Activated CD4-positive, CD25-positive, alpha-beta regulatory T cell (primary cell): Measurements from ENCODE around the gene NHLH1.

Experiments used
- DNase-seq, 4 experiments: peaks; one replicate each; lab custom pipeline; 2025; lab: John Stamatoyannopoulos, UW

The NHLH1 gene

DNA sequence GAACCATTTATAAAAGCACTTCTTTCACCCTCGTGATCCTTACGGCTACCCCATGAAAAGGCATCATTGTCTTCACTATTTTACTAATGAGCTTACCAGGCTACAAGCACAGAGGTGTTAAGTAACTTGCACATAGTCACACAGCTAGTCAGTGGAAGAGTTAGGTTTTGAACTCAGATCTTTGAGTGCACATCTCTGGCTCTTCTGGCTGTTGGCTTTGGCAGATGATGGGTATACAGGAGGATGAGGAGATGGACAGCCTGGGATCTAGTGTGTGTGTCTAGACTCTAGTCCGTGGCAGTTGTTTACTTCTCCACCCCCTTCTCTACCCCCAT is 45.1 kb downstream of the NHLH1 start:
- no peak for DNase-seq

- no peak for DNase-seq
These were observed 46.8 kb downstream of the NHLH1 start for GRCh38 chr1:160413716-160414115.

DNA sequence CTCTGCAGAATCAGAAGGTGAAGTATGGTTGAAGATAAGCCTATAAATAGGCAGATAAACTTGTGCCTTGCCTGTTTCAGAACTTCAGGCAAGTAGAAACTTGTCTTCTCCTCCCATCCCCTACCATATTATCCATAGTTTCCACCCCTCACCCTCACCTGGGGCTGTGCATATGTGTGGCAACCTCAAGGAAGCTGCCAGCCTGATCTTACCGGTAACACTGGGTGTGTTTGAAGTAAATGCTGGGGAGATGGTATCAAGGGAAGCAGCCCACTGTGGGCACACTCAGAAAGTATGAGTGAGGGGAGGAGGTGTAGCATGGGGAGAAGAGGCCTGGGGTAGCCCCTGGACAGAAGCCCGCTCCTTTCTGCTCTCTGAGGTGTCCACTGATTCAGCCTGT is 48.0 kb downstream of the NHLH1 start:
- DNase-seq, result no peak

GRCh38 chr1:160415696-160416290 is 48.9 kb downstream of the NHLH1 start:
- DNase-seq, result no peak

- DNase-seq, result no peak
These were observed 49.5 kb downstream of the NHLH1 start for GRCh38 chr1:160416369-160416768.

DNA sequence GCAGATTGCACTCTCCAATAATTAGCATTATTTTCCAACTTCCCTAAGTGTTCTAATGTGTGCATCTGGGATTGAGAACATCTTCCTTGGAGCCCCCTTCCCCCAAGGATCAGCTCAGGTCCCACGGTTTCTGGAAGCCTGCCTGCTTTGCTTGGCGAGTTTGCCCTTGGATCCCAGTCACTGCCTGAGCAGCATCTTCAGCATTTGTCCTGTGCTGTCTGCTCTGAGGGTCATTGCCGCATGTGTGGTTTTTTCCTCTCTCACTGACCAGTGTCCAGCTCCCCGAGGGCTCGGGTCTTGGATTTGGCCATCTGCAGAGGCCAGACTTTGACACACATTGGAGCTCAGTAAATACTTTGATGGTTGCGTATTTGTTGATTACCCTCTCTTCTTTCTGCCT is 51.6 kb downstream of the NHLH1 start:
- no peak for DNase-seq

- no peak for DNase-seq
These were observed 52.4 kb downstream of the NHLH1 start for GRCh38 chr1:160419150-160419837.

GRCh38 chr1:160419838-160420169 is 52.9 kb downstream of the NHLH1 start:
- no peak for DNase-seq

DNA sequence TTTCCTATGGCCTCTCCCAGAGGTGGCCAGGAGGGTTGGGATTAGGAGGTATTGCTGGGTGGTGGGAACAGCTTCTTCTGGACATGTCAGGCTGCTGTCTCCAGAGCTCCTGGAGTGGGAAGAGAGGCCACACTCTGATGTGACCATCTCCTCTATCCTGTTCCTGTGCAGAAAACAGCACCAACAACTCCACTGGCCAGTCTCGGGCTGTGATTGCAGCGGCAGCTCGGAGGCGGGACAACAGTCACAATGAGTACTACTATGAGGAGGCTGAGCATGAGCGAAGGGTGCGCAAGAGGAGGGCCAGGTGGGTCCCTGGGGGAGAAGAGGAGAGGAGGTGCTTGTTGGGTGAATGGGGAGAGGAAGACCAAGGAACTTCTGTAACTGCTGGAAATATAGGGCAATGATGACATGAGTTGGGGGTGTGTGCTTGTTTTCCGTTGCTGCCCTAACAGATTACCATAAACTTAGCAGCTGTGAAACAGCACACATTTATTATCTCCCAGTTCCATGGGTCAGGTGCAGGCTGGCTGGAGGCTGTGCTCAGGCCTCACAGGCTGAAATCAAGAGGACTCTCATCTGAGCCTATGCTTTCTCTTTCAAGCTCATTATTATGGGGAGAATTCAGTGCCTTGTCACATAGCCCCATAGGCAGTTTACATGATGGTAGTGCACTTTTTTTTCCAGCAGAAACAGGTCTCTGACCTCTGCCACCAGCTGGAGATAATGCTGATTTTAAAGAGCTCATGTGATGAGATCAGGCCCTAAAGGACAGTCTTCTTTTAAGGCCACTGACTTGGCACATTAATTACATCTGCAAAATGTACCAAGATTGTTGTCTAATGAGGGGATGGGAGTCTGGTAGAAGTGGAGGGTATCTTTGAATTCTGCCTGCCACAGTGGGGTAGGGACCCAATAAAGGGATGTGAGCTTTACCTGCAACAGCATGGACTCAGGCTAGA is 54.3 kb downstream of the NHLH1 start:
- DNase-seq, result no peak

DNA sequence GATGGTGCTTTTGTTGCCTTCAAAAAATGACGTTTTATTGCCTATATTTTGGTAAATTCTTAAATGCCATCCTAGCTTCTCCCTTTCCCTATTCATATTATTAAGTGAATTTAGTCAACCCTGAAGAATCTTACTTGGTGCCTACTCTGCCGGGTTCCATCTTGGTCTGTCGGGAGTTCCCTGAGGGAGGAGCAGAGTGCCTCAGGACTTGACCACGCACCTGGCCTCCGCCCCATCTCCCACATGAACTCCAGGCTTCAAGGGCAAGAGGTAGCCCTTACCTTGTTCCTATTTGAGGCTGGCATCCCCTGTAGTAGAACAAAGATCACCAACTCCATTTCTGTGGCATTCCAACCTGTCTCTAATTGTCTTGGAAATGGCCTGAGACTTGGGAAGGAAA is 55.0 kb downstream of the NHLH1 start:
- no peak for DNase-seq
